GM23248 (cell line): ENCODE measurements around the gene IQCK. TPM values are rescaled to one million over a fixed set of nuclear protein-coding genes. Genes with fewer than 3 reads are reported as not detected.

Experiments
- DNase-seq: peaks from one replicate; pipeline ENCODE4 v3.0.0-alpha.2; 2015
- H2AFZ ChIP-seq: fragments of 200-600 bp; sonication (generic); 2 replicates; pipeline ENCODE4 v1.6.1; 2016; ENCODE audit warnings: antibody characterized with exemption
- H3F3A ChIP-seq: fragments of 200-600 bp; sonication (generic); 2 replicates; pipeline ENCODE4 v1.6.1; 2016; ENCODE audit warnings: mild to moderate bottlenecking, antibody characterized with exemption, mixed run types; ENCODE audit not compliant: insufficient read depth
- H3K27ac ChIP-seq: fragments of 200-600 bp; sonication (generic); 2 replicates; pipeline ENCODE4 v1.5.1; 2016; ENCODE audit warnings: mild to moderate bottlenecking
- H3K27me3 ChIP-seq: fragments of 200-600 bp; sonication (generic); replicated peaks from 2 replicates; pipeline ENCODE4 v1.6.1; 2016; ENCODE audit warnings: mild to moderate bottlenecking; ENCODE audit not compliant: insufficient read depth
- H3K36me3 ChIP-seq: fragments of 200-600 bp; sonication (generic); 2 replicates; pipeline ENCODE4 v1.6.1; 2016; ENCODE audit warnings: low read depth, mild to moderate bottlenecking
- H3K4me1 ChIP-seq: fragments of 200-600 bp; sonication (generic); 2 replicates; pipeline ENCODE4 v1.6.1; 2016; ENCODE audit warnings: mild to moderate bottlenecking; ENCODE audit not compliant: insufficient read depth
- H3K4me2 ChIP-seq: fragments of 200-600 bp; sonication (generic); one replicate; pipeline ENCODE4 v1.6.1; 2016; ENCODE audit warnings: mild to moderate bottlenecking; ENCODE audit not compliant: unreplicated experiment
- H3K4me3 ChIP-seq: fragments of 200-600 bp; sonication (generic); 2 replicates; pipeline ENCODE4 v1.5.1; 2016; ENCODE audit warnings: mild to moderate bottlenecking
- H3K79me2 ChIP-seq: fragments of 200-600 bp; sonication (generic); 2 replicates; pipeline ENCODE4 v1.6.1; 2016; ENCODE audit warnings: mild to moderate bottlenecking; ENCODE audit not compliant: insufficient read depth
- H3K9ac ChIP-seq: fragments of 200-600 bp; sonication (generic); 2 replicates; pipeline ENCODE4 v1.6.1; 2016; ENCODE audit warnings: mild to moderate bottlenecking
- H3K9me2 ChIP-seq: fragments of 200-600 bp; sonication (generic); 2 replicates; pipeline ENCODE4 v1.6.1; 2016; ENCODE audit warnings: mixed run types, mild to moderate bottlenecking, moderate library complexity; ENCODE audit not compliant: insufficient read depth
- H3K9me3 ChIP-seq: fragments of 200-600 bp; sonication (generic); one replicate; pipeline ENCODE4 v1.6.1; 2017; ENCODE audit warnings: low read depth
- H4K20me1 ChIP-seq: fragments of 200-600 bp; sonication (generic); 2 replicates; pipeline ENCODE4 v1.6.0; 2016; ENCODE audit not compliant: insufficient read depth
- EZH2 ChIP-seq: fragments of 200-600 bp; sonication (generic); IDR thresholded peaks from 2 replicates; pipeline ENCODE4 v1.6.1; 2018; ENCODE audit warnings: antibody characterized with exemption, mild to moderate bottlenecking; ENCODE audit not compliant: insufficient read depth, poor library complexity, severe bottlenecking
- EZH2phosphoT487 ChIP-seq: fragments of 200-600 bp; sonication (generic); IDR thresholded peaks from 2 replicates; pipeline ENCODE4 v1.6.1; 2018; ENCODE audit warnings: antibody characterized with exemption, moderate library complexity, mild to moderate bottlenecking, low read depth; ENCODE audit not compliant: insufficient read depth
- WGBS, 2 experiments: methylation state at CpG; one replicate each; pipeline ENCODE4 v1.1.6; 2015 to 2017; ENCODE audit warnings: low lambda C conversion rate in 2 of 2, low coverage in 1 of 2; ENCODE audit errors: missing lambda C conversion rate in 2 of 2; 5-methylcytosine and 5-hydroxymethylcytosine counted together
- in situ Hi-C: fragments of 300-500 bp; cut with MboI; formaldehyde crosslinking; loops from 2 replicates; pipeline ENCODE4 v1.15.0; 2020
- polyA plus RNA-seq: library from polyadenylated mRNA; unstranded; fragments of >200 nt; fragmentation: Nextera tagmentation; extraction: Ambion mirVana; gene quantifications from 2 replicates; pipeline ENCODE4 v1.2.1, GENCODE V29; 2016
- total RNA-seq: library from RNA; depleted of rRNA; stranded (reverse); fragments of >200 nt; shearing (Covaris generic); gene quantifications from 2 replicates; pipeline ENCODE4 v1.2.3, GENCODE V29; 2014

IQCK gene
- total and polyA plus RNA-seq, 2 experiments from 2014 or later: 9.7 to 9.8 TPM

GRCh38 chr16:19815418-19815817 is 97.3 kb downstream of the IQCK start:
- in situ Hi-C loops: no loop called here
- Histone ChIP-seq H3K4me3 (no peak overlapping the region), H3K4me1 (peaks cover 10% of the 10 kb centered on the region), H4K20me1 (no peaks in the 10 kb centered on the region), H3K9ac (no peak overlapping the region), H3K79me2 (no peaks in the 10 kb centered on the region), H3K27ac (no peak overlapping the region), H3K9me2 (no peaks in the 10 kb centered on the region), H2AFZ (no peak overlapping the region), H3F3A (peaks cover 9% of the 10 kb centered on the region; the same call in 1 of the 2 replicates), H3K27me3 (no peaks in the 10 kb centered on the region), H3K4me2 (no peak overlapping the region), H3K9me3 (no peaks in the 10 kb centered on the region), H3K36me3 (no peaks in the 10 kb centered on the region)
- 15 to 22% methylated on average over 2 of the region's 2 CpGs for WGBS, 2 experiments
- TF ChIP-seq EZH2: no peak
- no peak for TF ChIP-seq EZH2phosphoT487
- DNase-seq: no peak

DNA sequence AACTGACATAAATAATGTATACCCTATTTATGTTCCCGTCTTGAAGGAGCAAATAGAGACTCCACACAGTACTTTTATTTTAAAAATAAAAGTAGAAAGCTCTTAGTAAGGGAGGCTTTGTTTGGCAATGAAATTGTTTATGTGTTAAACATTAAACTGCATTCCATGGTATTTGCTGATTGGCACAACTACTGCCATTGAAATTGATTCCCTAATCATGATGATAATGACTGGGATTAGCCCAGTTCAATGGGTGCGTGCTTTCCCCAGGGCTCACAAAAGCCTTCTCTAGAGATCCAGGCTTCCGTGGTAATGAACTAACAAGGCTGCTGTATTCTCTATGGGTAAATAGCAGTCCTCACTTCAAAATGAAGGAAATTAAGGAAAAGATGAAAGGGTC is 99.1 kb downstream of the IQCK start:
- Histone ChIP-seq H3K4me3 (no peak overlapping the region), H3K27ac (no peak overlapping the region), H3K9me2 (no peaks in the 10 kb centered on the region), H3K27me3 (no peaks in the 10 kb centered on the region), H3K4me2 (no peak overlapping the region), H3K79me2 (no peaks in the 10 kb centered on the region), H3F3A (no peaks in the 10 kb centered on the region), H2AFZ (no peak overlapping the region), H3K36me3 (no peaks in the 10 kb centered on the region), H3K4me1 (no peaks in the 10 kb centered on the region), H4K20me1 (no peaks in the 10 kb centered on the region), H3K9me3 (no peaks in the 10 kb centered on the region), H3K9ac (no peak overlapping the region)
- TF ChIP-seq EZH2phosphoT487: no peak
- no peak for TF ChIP-seq EZH2
- in situ Hi-C loops: no loop called here
- WGBS, 2 experiments: 76 to 90% methylated on average over 3 of the region's 3 CpGs
- no peak for DNase-seq

GRCh38 chr16:19817875-19818274 is 99.8 kb downstream of the IQCK start:
- in situ Hi-C loops: no loop called here
- H3K79me2 ChIP-seq: no peaks in the 10 kb centered on the region
- TF ChIP-seq EZH2: no peak
- TF ChIP-seq EZH2phosphoT487: no peak

GRCh38 chr16:19822533-19822932 is 104.5 kb downstream of the IQCK start:
- Histone ChIP-seq H3F3A (no peaks in the 10 kb centered on the region), H3K27me3 (no peaks in the 10 kb centered on the region), H3K4me3 (no peak overlapping the region), H4K20me1 (no peaks in the 10 kb centered on the region), H3K9me3 (no peaks in the 10 kb centered on the region), H3K36me3 (no peaks in the 10 kb centered on the region), H3K27ac (no peak overlapping the region), H3K9ac (no peak overlapping the region), H3K9me2 (no peaks in the 10 kb centered on the region), H2AFZ (no peak overlapping the region), H3K4me2 (no peak overlapping the region), H3K4me1 (no peaks in the 10 kb centered on the region), H3K79me2 (no peaks in the 10 kb centered on the region)
- 59 to 83% methylated on average over 2 of the region's 2 CpGs for WGBS, 2 experiments
- TF ChIP-seq EZH2 (no peak), EZH2phosphoT487 (no peak)
- peak; percentile 34 for DNase-seq
- in situ Hi-C loops: no loop called here

More at GRCh38 chr16:19817875-19818274, 99.8 kb downstream of the IQCK start:
- H3K4me1 ChIP-seq: no peaks in the 10 kb centered on the region
- no peaks in the 10 kb centered on the region for H3K36me3 ChIP-seq
- no peak for DNase-seq
- no peak overlapping the region for H3K4me3 ChIP-seq
- H3K4me2 ChIP-seq: no peak overlapping the region
- no peak overlapping the region for H2AFZ ChIP-seq
- H4K20me1 ChIP-seq: no peaks in the 10 kb centered on the region
- WGBS, 2 experiments: 90 to 95% methylated on average over 7 of the region's 7 CpGs
- no peak overlapping the region for H3K9ac ChIP-seq
- H3F3A ChIP-seq: no peaks in the 10 kb centered on the region
- no peaks in the 10 kb centered on the region for H3K27me3 ChIP-seq
- no peaks in the 10 kb centered on the region for H3K9me2 ChIP-seq
- no peak overlapping the region for H3K27ac ChIP-seq
- no peaks in the 10 kb centered on the region for H3K9me3 ChIP-seq

DNA sequence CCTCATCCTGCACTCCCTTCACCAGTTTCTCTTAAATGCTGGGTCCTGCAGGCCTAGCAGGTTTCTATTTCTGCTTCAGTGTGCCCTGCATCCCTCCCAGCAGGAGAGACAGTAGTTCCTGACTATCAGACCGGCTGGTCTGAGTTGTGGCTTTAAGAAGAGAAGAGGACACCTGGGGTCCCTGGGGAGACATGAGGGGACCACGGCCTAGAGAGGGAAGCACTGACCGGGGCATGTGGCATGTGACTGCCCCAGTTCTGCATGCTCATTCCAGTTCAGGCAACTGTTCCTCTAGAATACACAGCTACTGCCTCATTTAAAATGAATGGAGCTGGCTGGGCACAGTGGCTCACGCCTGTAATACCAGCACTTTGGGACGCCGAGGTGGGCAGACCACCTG is 105.3 kb downstream of the IQCK start:
- Histone ChIP-seq H3K9me2 (no peaks in the 10 kb centered on the region), H3K27me3 (no peaks in the 10 kb centered on the region), H3K4me1 (no peaks in the 10 kb centered on the region), H3K36me3 (no peaks in the 10 kb centered on the region), H3K4me3 (no peak overlapping the region), H2AFZ (no peak overlapping the region), H3K79me2 (no peaks in the 10 kb centered on the region), H4K20me1 (no peaks in the 10 kb centered on the region), H3K9ac (no peak overlapping the region), H3K4me2 (no peak overlapping the region), H3F3A (no peaks in the 10 kb centered on the region), H3K9me3 (no peaks in the 10 kb centered on the region), H3K27ac (no peak overlapping the region)
- DNase-seq: no peak
- WGBS, 2 experiments: 90 to 91% methylated on average over 6 of the region's 6 CpGs
- TF ChIP-seq EZH2: no peak
- TF ChIP-seq EZH2phosphoT487: no peak
- in situ Hi-C loops: no loop called here
